Measurements from ENCODE around the gene MICAL3. TPM values are rescaled to one million over a fixed set of nuclear protein-coding genes. Genes with fewer than 3 reads are reported as not detected.

The MICAL3 gene
- total RNA-seq, 1 donor from 2014 or later = 103 TPM

DNA sequence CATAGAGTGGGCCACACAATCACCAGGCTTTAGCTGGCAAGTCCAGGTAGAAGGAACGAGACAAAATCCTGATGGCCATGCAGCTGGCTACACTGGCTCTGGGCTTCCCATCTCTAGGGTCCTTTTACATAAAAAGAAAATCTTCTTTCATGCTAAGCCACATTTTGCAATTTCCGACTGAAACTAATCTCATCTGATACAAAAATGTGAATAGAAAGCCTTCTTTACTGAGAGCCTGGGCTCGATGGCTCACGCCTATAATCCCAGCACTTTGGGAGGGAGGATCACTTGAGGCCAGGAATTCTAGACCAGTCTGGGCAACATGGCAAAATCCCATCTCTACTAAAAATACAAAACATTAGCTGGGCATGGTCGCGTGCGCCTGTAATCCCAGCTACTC lies 67.2 kb downstream of the MICAL3 start:
- no peak overlapping the region for H3K4me3 Mint-ChIP-seq
- H3K9me3 Mint-ChIP-seq = no peaks in the 10 kb centered on the region
- H3K27ac Mint-ChIP-seq = no peak overlapping the region
- no peak for DNase-seq (ENCODE audit: low spot score in 2 of 2, unreplicated experiment in 2 of 2)
- H3K4me1 Mint-ChIP-seq = peaks cover 36% of the 10 kb centered on the region
- no peaks in the 10 kb centered on the region for H3K27me3 Mint-ChIP-seq (ENCODE audit: low read depth)
- TF ChIP-seq, protein P1, sequence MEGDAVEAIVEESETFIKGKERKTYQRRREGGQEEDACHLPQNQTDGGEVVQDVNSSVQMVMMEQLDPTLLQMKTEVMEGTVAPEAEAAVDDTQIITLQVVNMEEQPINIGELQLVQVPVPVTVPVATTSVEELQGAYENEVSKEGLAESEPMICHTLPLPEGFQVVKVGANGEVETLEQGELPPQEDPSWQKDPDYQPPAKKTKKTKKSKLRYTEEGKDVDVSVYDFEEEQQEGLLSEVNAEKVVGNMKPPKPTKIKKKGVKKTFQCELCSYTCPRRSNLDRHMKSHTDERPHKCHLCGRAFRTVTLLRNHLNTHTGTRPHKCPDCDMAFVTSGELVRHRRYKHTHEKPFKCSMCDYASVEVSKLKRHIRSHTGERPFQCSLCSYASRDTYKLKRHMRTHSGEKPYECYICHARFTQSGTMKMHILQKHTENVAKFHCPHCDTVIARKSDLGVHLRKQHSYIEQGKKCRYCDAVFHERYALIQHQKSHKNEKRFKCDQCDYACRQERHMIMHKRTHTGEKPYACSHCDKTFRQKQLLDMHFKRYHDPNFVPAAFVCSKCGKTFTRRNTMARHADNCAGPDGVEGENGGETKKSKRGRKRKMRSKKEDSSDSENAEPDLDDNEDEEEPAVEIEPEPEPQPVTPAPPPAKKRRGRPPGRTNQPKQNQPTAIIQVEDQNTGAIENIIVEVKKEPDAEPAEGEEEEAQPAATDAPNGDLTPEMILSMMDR (IDR thresholded peaks at IDR 0.05; ENCODE audit: unreplicated experiment) = no peak
- H3K36me3 Mint-ChIP-seq = no peaks in the 10 kb centered on the region

DNA sequence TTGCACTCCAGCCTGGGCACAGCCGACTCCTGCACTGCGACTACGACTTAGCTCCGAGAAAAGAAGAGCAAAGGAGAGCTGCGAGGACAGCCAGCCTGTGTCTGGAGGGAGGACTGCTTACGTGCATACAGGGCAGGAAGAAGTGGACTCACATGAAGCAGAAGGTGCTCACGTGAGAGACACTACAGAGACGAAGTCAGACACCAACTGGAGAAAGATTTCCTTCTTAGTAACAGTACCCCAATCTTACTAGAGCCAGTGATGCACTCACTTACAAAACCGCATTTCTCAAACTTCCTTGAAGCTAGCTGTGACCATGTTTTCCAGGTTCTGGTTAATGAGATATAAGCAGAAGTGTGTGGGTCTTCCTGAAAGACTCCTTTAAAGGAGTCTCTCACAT lies 67.7 kb downstream of the MICAL3 start:
- H3K4me3 Mint-ChIP-seq = no peak overlapping the region
- H3K27me3 Mint-ChIP-seq (ENCODE audit: low read depth) = no peaks in the 10 kb centered on the region
- no peak overlapping the region for H3K27ac Mint-ChIP-seq
- TF ChIP-seq, protein P1 (IDR thresholded peaks at IDR 0.05; ENCODE audit: unreplicated experiment) = no peak
- H3K4me1 Mint-ChIP-seq = peaks cover 36% of the 10 kb centered on the region
- H3K9me3 Mint-ChIP-seq = no peaks in the 10 kb centered on the region
- no peaks in the 10 kb centered on the region for H3K36me3 Mint-ChIP-seq
- DNase-seq (ENCODE audit: low spot score in 2 of 2, unreplicated experiment in 2 of 2) = no peak

DNA sequence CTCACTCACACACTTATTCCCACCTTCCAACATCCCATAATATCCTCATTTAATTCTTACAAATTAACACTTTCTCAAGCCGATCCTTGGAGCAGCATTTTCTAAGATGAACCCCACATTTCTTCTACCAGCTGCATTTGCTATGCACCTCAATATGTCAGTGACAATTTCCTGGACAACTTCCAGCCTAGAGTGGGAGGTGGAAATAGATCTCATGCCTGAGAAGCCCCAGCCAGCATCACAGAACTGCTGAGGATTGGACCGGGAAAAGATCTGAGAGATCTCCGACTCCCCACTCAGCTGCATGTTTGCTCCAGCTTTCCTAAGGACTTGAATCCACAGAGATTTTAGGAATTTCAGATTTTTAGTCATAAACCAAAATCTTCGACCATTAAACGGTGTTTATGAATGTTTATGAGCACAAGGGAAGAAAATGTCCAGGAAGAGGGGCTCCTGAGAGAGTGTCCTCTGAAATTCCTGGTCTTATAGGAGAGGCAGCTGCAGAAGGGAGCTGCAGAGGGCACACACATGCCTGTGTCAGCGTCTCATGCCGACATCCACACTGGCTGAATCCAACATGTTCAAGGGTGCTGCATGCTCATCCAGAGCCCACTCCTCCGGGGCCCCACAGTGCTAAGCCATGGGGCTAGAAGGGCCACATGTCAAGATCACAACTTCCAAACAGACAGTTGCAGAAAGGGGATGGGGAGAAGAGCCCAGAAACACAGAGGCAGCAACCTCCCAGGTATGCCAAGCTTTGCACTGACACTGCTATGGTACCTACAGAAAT lies 68.6 kb downstream of the MICAL3 start:
- H3K4me3 Mint-ChIP-seq = no peak overlapping the region
- H3K27me3 Mint-ChIP-seq (ENCODE audit: low read depth) = no peaks in the 10 kb centered on the region
- H3K9me3 Mint-ChIP-seq = no peaks in the 10 kb centered on the region
- TF ChIP-seq, protein P1 (IDR thresholded peaks at IDR 0.05; ENCODE audit: unreplicated experiment) = no peak
- no peak for DNase-seq (ENCODE audit: low spot score in 2 of 2, unreplicated experiment in 2 of 2)
- H3K27ac Mint-ChIP-seq = peak overlapping the region; percentile 83
- H3K4me1 Mint-ChIP-seq = peaks cover 34% of the 10 kb centered on the region
- H3K36me3 Mint-ChIP-seq = no peaks in the 10 kb centered on the region

DNA sequence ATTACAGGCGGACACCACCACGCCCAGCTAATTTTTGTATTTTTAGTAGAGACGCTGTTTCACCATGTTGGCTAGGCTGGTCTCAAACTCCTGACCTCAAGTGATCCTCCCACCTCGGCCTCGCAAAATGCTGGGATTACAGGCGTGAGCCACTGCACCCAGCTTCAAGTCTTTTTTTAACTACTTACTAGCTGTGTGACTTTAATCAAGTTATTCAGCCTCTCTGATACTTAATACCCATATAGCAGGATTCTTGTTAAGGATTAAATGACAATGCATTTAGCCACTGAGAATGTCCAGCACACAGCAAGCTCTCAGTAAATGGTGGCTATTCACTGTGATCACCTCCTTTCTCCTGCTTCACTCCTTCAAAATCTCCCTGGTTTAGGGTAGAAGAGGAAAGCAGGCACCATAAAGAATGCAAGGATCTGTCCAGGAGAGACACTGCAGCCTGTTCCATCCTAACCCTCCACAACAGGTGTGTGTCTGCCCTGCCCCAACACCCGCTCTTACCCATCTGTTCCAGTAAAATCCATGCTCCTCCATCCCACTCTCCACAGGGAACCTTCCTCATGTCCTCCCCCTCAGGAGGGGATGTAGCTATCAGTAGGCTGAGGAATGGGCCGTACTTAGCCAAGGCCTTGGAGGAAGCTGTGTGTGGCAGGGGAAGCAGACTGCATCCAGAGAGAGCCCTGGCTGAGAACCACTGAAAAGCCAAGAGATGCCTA lies 69.3 kb downstream of the MICAL3 start:
- H3K4me1 Mint-ChIP-seq = peaks cover 29% of the 10 kb centered on the region

DNA sequence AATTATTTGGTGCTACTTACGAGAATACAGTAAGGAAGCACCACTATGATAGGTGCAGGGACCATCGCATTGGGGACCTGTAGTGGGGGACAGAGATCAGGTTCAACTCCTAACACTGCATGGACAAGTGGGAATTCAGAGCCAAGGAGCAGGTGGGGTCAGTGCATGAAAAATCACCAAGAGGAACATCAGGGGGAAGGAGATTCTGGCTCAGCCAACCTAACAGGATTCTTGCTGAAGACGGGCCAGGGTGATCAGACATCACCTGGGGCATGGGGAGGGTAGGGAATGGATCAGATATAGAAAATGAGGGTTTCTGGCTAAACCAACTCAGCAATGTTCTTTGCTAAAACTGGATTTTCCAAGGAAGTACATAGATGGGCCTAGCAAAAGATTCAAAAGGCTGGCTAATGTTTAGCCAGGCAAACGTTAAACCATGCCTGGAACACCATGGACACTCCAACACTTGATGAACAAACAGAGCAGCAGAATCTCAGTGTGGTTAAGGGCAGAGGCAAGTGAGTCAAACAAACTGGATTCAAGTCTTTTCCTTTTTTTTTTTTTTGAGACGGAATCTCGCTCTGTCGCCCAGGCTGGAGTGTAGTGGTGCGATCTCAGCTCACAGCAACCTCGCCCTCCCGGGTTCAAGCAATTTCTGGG lies 70.0 kb downstream of the MICAL3 start:
- no peaks in the 10 kb centered on the region for H3K9me3 Mint-ChIP-seq
- no peaks in the 10 kb centered on the region for H3K27me3 Mint-ChIP-seq (ENCODE audit: low read depth)
- TF ChIP-seq, protein P1 (IDR thresholded peaks at IDR 0.05; ENCODE audit: unreplicated experiment) = no peak
- H3K36me3 Mint-ChIP-seq = no peaks in the 10 kb centered on the region
- DNase-seq (ENCODE audit: low spot score in 2 of 2, unreplicated experiment in 2 of 2) = no peak
- H3K4me1 Mint-ChIP-seq = peaks cover 35% of the 10 kb centered on the region
- H3K27ac Mint-ChIP-seq = peak overlapping the region; percentile 59
- no peak overlapping the region for H3K4me3 Mint-ChIP-seq

More for the DNA sequence above, 69.3 kb downstream of the MICAL3 start:
- no peaks in the 10 kb centered on the region for H3K27me3 Mint-ChIP-seq (ENCODE audit: low read depth)
- TF ChIP-seq, protein P1 (IDR thresholded peaks at IDR 0.05; ENCODE audit: unreplicated experiment) = no peak
- no peaks in the 10 kb centered on the region for H3K9me3 Mint-ChIP-seq
- no peak for DNase-seq (ENCODE audit: low spot score in 2 of 2, unreplicated experiment in 2 of 2)
- peak overlapping the region; percentile 33 for H3K27ac Mint-ChIP-seq
- H3K4me3 Mint-ChIP-seq = no peak overlapping the region
- H3K36me3 Mint-ChIP-seq = no peaks in the 10 kb centered on the region

Data from mesothelial cell of epicardium (in vitro differentiated cells).